OCI-LY3 (cell line): Measurements from ENCODE around the gene USP34.

ENCODE experiments used
- H2AFZ ChIP-seq: fragments of 200-600, 300-600 bp; shearing (Covaris generic); 2 replicates; pipeline ENCODE4 v1.6.0; 2014; ENCODE audit warnings: antibody characterized with exemption, low read depth, low read length
- H3K27ac ChIP-seq: fragments of 200-600, 300-600 bp; sonication (generic); 2 replicates; pipeline ENCODE4 v1.5.1; 2014; ENCODE audit warnings: mild to moderate bottlenecking, low read length, moderate library complexity, mixed read lengths
- H3K27me3 ChIP-seq: fragments of 200-600, 300-600 bp; sonication (generic); 2 replicates; pipeline ENCODE4 v1.6.1; 2014; ENCODE audit warnings: low read depth, low read length, mixed read lengths
- H3K36me3 ChIP-seq: fragments of 200-600, 300-600 bp; sonication (generic); replicated peaks from 2 replicates; pipeline ENCODE3; 2014; ENCODE audit warnings: low read depth, low read length, mixed read lengths
- H3K4me1 ChIP-seq: fragments of 300-600, 200-600 bp; sonication (generic); 2 replicates; pipeline ENCODE4 v1.6.1; 2014; ENCODE audit warnings: low read length, mixed read lengths
- H3K4me2 ChIP-seq: fragments of 200-600, 300-600 bp; sonication (generic); 2 replicates; pipeline ENCODE4 v1.6.1; 2014; ENCODE audit warnings: low read length, mixed read lengths
- H3K4me3 ChIP-seq: fragments of 300-600, 200-600 bp; sonication (generic); 2 replicates; pipeline ENCODE4 v1.5.1; 2014; ENCODE audit warnings: antibody characterized with exemption, mild to moderate bottlenecking, low read length, moderate library complexity
- H3K79me2 ChIP-seq: fragments of 300-600, 200-600 bp; shearing (Covaris generic); 2 replicates; pipeline ENCODE4 v1.6.1; 2014; ENCODE audit warnings: mild to moderate bottlenecking, low read length, mixed read lengths
- H3K9ac ChIP-seq: fragments of 300-600, 200-600 bp; shearing (Covaris generic); 2 replicates; pipeline ENCODE4 v1.6.0; 2014; ENCODE audit warnings: mild to moderate bottlenecking, low read length, moderate library complexity
- H3K9me3 ChIP-seq: fragments of 200-600, 300-600 bp; shearing (Covaris generic); 2 replicates; pipeline ENCODE4 v1.6.1; 2014; ENCODE audit warnings: low read length, mixed read lengths; ENCODE audit not compliant: insufficient read depth
- H4K20me1 ChIP-seq: fragments of 200-600, 300-600 bp; sonication (generic); 2 replicates; pipeline ENCODE4 v1.6.1; 2016; ENCODE audit warnings: low read length, mixed read lengths; ENCODE audit not compliant: insufficient read depth
- EZH2phosphoT487 ChIP-seq: fragments of 200-600 bp; shearing (Covaris generic); IDR thresholded peaks from 2 replicates; pipeline ENCODE4 v1.6.1; 2018; ENCODE audit warnings: antibody characterized with exemption, mixed run types, low read depth
- TF ChIP-seq, protein P1 (sequence below): fragments of 200-600, 300-600 bp; sonication (generic); IDR thresholded peaks from 2 replicates; pipeline ENCODE4 v1.5.1; 2014; ENCODE audit warnings: antibody characterized with exemption, low read length, low read depth

Gene USP34

GRCh38 chr2:61291851-61292575, 178.9 kb downstream of the USP34 start:
- Histone ChIP-seq H3K27ac (no peak overlapping the region), H3K4me1 (no peaks in the 10 kb centered on the region), H4K20me1 (no peaks in the 10 kb centered on the region), H3K4me3 (no peak overlapping the region), H3K79me2 (no peaks in the 10 kb centered on the region), H3K36me3 (peaks cover 26% of the 10 kb centered on the region), H2AFZ (no peak overlapping the region), H3K9me3 (no peaks in the 10 kb centered on the region), H3K4me2 (no peak overlapping the region), H3K9ac (no peak overlapping the region), H3K27me3 (no peaks in the 10 kb centered on the region)
- TF ChIP-seq, protein P1, sequence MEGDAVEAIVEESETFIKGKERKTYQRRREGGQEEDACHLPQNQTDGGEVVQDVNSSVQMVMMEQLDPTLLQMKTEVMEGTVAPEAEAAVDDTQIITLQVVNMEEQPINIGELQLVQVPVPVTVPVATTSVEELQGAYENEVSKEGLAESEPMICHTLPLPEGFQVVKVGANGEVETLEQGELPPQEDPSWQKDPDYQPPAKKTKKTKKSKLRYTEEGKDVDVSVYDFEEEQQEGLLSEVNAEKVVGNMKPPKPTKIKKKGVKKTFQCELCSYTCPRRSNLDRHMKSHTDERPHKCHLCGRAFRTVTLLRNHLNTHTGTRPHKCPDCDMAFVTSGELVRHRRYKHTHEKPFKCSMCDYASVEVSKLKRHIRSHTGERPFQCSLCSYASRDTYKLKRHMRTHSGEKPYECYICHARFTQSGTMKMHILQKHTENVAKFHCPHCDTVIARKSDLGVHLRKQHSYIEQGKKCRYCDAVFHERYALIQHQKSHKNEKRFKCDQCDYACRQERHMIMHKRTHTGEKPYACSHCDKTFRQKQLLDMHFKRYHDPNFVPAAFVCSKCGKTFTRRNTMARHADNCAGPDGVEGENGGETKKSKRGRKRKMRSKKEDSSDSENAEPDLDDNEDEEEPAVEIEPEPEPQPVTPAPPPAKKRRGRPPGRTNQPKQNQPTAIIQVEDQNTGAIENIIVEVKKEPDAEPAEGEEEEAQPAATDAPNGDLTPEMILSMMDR: no peak
- TF ChIP-seq EZH2phosphoT487: no peak

GRCh38 chr2:61288070-61288841, 182.6 kb downstream of the USP34 start:
- H3K4me3 ChIP-seq: no peak overlapping the region
- no peak overlapping the region for H3K9ac ChIP-seq
- H4K20me1 ChIP-seq: no peaks in the 10 kb centered on the region
- no peaks in the 10 kb centered on the region for H3K27me3 ChIP-seq
- H2AFZ ChIP-seq: no peak overlapping the region
- H3K4me1 ChIP-seq: no peaks in the 10 kb centered on the region
- H3K27ac ChIP-seq: no peak overlapping the region
- H3K79me2 ChIP-seq: no peaks in the 10 kb centered on the region
- H3K9me3 ChIP-seq: no peaks in the 10 kb centered on the region
- no peak overlapping the region for H3K4me2 ChIP-seq
- TF ChIP-seq, protein P1: no peak
- no peak for TF ChIP-seq EZH2phosphoT487
- H3K36me3 ChIP-seq: peaks cover 11% of the 10 kb centered on the region

DNA sequence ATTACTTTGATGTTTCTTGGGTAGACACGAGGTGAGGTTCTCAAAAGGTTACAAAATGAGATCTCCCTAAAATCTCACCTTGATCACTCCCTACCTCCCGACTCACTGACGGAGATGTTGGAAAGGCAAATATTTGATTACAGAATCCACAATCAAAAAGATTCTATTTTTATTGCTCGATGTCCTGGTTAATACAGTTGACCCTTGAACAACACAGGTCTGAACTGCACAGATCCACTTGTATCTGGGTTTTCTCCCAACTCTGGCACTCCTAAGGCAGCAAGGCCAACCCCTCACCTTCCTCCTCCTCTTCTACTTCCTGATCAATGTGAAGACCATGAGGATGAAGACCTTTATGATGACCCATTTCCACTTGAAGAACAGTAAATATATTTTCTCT, 183.6 kb downstream of the USP34 start:
- Histone ChIP-seq H3K9ac (no peak overlapping the region), H3K79me2 (no peaks in the 10 kb centered on the region), H3K9me3 (no peaks in the 10 kb centered on the region), H3K27me3 (no peaks in the 10 kb centered on the region), H3K4me2 (no peak overlapping the region), H3K4me3 (no peak overlapping the region), H3K36me3 (peaks cover 9% of the 10 kb centered on the region), H4K20me1 (no peaks in the 10 kb centered on the region), H3K27ac (no peak overlapping the region), H2AFZ (no peak overlapping the region), H3K4me1 (no peaks in the 10 kb centered on the region)
- TF ChIP-seq EZH2phosphoT487: no peak
- TF ChIP-seq, protein P1: no peak

DNA sequence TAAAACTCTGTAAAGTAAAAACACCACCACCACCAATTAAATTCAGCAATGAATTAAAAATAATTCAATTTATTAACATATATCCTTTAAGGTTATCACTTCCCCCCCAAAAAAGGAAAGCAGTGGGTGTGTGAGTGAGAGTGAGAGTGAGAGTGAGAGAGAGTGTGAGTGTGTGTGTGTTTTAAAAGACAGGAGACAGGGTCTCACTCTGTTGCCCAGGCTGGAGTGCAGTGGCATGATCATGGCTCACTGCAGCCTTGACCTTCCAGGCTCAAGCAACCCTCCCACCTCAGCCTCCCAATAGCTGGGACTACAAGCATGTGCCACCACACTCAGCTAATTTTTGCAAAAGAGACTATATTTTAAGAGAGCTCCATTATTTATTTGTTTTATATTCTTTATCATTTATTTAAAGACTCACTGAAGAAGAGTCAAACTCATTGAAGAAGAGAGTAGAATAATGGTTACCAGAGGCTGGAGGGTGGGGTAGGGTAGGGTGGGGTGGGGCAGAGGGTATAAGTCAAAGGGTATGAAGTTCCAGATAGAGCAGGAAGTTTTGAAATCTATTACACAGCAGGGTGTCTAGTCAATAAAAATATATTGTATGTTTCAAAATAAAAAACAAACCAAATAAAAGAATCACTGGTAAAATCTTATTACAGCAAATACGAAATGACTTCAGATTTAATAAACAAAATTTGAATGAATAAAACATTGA, 187.3 kb downstream of the USP34 start:
- H3K27me3 ChIP-seq: no peaks in the 10 kb centered on the region
- no peak overlapping the region for H3K4me2 ChIP-seq
- no peak for TF ChIP-seq EZH2phosphoT487
- TF ChIP-seq, protein P1: no peak
- peaks cover 4% of the 10 kb centered on the region for H3K36me3 ChIP-seq
- no peaks in the 10 kb centered on the region for H3K4me1 ChIP-seq
- no peaks in the 10 kb centered on the region for H4K20me1 ChIP-seq
- no peaks in the 10 kb centered on the region for H3K9me3 ChIP-seq
- H2AFZ ChIP-seq: no peak overlapping the region
- H3K9ac ChIP-seq: no peak overlapping the region
- H3K27ac ChIP-seq: no peak overlapping the region
- no peak overlapping the region for H3K4me3 ChIP-seq
- no peaks in the 10 kb centered on the region for H3K79me2 ChIP-seq
